HG03159 (cell line): ENCODE data around the gene CWC27.
A peak's percentile ranks its signal among the peaks of the same experiment; 100 is the strongest.

ENCODE experiments used
- ATAC-seq: cut with Tn5 transposase; IDR thresholded peaks from one replicate; pipeline ENCODE4 v1.9.1; 2021; ENCODE audit warnings: mild to moderate bottlenecking, moderate library complexity; ENCODE audit not compliant: unreplicated experiment

Gene CWC27

GRCh38 chr5:65065001-65065511 lies 296.3 kb downstream of the CWC27 start:
- ATAC-seq: no peak

- ATAC-seq: peak; percentile 66
These were observed 297.8 kb downstream of the CWC27 start for GRCh38 chr5:65066387-65067146.

GRCh38 chr5:65067147-65067506 lies 298.4 kb downstream of the CWC27 start:
- no peak for ATAC-seq
